Breast epithelium (tissue), 3 donors: ENCODE measurements around the gene ALK.

Source experiments
- POLR2AphosphoS5 ChIP-seq, 3 donors: sonication (generic); formaldehyde crosslinking; IDR thresholded peaks; one replicate each; pipeline ENCODE4 v1.6.1; 2017; ENCODE audit warnings: antibody characterized with exemption in 3 of 3
- TF ChIP-seq, protein P1 (sequence below), 3 donors: fragments of 450-650 bp; IDR thresholded peaks; one replicate each; pipeline ENCODE4 v1.5.1; 2016 to 2017; ENCODE audit warnings: antibody characterized with exemption in 3 of 3, mild to moderate bottlenecking in 3 of 3, moderate library complexity in 3 of 3

DNA sequence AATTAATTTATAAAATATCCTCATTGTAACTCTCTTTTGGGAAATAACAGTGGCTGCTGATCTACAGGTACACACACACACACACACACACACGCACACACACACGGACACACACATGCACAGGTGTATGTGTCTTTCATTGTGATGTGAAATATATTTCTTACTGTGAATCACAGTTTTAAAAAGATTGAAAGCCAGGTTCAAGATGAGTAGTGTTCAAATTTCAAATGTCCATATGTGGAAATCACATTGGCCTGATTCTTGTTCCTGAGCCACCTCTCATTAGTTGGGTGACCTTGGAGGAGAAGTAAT, 372.4 kb downstream of the ALK start:
- TF ChIP-seq POLR2AphosphoS5 (IDR thresholded peaks at IDR 0.05): no peak
- TF ChIP-seq, protein P1, sequence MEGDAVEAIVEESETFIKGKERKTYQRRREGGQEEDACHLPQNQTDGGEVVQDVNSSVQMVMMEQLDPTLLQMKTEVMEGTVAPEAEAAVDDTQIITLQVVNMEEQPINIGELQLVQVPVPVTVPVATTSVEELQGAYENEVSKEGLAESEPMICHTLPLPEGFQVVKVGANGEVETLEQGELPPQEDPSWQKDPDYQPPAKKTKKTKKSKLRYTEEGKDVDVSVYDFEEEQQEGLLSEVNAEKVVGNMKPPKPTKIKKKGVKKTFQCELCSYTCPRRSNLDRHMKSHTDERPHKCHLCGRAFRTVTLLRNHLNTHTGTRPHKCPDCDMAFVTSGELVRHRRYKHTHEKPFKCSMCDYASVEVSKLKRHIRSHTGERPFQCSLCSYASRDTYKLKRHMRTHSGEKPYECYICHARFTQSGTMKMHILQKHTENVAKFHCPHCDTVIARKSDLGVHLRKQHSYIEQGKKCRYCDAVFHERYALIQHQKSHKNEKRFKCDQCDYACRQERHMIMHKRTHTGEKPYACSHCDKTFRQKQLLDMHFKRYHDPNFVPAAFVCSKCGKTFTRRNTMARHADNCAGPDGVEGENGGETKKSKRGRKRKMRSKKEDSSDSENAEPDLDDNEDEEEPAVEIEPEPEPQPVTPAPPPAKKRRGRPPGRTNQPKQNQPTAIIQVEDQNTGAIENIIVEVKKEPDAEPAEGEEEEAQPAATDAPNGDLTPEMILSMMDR (IDR thresholded peaks at IDR 0.05): no peak
